Transverse colon (tissue), 3 donors: ENCODE results near the gene TDRD9.

Experiments
- EP300 ChIP-seq: sonication (generic); formaldehyde crosslinking; IDR thresholded peaks from one replicate; pipeline ENCODE4 v1.6.1; 2017; ENCODE audit warnings: antibody characterized with exemption, low read depth
- TF ChIP-seq, protein P1 (sequence below), 5 experiments: fragments of 200-600 bp in 3 of 5; fragments of 450-650 bp in 2 of 5; sonication (generic) in 3 of 5; IDR thresholded peaks; 1 replicate in 2 of 5; 2 replicates in 3 of 5; pipeline ENCODE4 v1.5.1; 2016 to 2017; ENCODE audit warnings: antibody characterized with exemption in 5 of 5, inconsistent platforms in 3 of 5, mild to moderate bottlenecking in 2 of 5, moderate library complexity in 1 of 5

DNA sequence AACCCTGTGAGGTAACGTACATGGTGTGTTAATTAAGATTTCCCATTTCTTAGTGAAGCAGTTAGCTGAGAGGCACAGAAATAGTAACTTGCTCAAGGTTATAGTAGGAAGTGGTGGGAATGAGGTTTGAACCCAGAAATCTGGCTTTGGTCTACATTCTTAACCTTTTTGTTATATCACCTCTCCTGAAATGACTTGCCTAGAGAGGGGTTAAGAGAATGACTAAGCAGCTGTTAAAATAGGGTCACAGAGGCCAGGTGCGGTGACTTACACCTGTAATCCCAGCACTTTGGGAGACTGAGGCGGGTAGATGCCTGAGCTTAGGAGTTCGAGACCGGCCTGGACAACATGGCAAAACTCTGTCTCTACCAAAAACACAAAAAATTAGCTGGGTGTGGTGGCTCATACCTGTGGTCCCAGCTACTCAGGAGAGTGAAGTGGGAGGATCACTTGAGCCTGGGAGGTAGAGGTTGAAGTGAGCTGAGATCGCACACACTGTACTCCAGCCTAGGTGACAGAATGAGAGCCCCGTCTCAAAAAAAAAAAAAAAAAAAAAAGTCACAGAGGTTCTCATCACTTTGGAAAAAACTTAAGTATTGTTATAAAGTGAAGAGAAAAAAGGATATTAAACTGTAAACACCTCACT is 71.7 kb downstream of the TDRD9 start:
- TF ChIP-seq, protein P1, sequence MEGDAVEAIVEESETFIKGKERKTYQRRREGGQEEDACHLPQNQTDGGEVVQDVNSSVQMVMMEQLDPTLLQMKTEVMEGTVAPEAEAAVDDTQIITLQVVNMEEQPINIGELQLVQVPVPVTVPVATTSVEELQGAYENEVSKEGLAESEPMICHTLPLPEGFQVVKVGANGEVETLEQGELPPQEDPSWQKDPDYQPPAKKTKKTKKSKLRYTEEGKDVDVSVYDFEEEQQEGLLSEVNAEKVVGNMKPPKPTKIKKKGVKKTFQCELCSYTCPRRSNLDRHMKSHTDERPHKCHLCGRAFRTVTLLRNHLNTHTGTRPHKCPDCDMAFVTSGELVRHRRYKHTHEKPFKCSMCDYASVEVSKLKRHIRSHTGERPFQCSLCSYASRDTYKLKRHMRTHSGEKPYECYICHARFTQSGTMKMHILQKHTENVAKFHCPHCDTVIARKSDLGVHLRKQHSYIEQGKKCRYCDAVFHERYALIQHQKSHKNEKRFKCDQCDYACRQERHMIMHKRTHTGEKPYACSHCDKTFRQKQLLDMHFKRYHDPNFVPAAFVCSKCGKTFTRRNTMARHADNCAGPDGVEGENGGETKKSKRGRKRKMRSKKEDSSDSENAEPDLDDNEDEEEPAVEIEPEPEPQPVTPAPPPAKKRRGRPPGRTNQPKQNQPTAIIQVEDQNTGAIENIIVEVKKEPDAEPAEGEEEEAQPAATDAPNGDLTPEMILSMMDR (IDR thresholded peaks at IDR 0.05), result no peak
- no peak for TF ChIP-seq EP300
